ENCODE measurements around the gene TMEM88. TPM values are rescaled to one million over a fixed set of nuclear protein-coding genes. Genes with fewer than 3 reads are reported as not detected.
A peak's percentile ranks its signal among the peaks of the same experiment; 100 is the strongest.

TMEM88 gene
- total RNA-seq, 1 donor from 2014 or later, result 13.8 TPM

DNA sequence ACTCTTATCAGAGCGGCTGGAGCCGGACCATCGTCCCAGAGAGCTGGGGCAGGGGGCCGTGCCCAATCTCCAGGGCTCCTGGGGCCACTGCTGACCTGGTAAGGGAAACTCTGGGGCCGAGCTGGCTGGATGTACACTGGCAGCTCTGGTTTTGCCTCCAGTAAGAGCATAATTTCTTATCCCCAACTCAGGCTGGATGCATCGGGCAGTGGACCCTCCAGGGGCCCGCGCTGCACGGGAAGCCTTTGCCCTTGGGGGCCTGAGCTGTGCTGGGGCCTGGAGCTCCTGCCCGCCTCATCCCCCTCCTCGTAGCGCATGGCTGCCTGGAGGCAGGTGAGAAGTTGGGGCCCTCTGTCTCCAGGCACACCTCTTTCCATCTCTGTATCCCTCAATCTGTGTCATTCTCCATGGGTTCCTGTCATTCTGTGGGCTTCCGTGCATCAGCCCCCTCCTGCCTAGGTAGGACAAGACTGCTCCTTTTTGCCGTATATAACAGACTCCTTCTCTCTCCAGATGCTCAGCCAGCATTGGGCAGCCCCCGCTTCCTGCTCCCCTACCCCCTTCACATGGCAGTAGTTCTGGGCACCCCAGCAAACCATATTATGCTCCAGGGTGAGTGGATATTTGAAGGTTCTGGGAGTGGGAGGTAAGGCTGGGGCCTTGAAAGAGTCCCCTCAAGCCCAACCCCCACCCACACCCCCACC lies 9.4 kb upstream of the TMEM88 start:
- H3K4me1 Mint-ChIP-seq, result peaks cover 24% of the 10 kb centered on the region
- Histone ChIP-seq H3K4me1 (peaks cover 13% of the 10 kb centered on the region), H3F3A (ENCODE audit: low read depth) (peaks cover 49% of the 10 kb centered on the region), H3K4me2 (peak overlapping the region; percentile 99), H3K79me2 (ENCODE audit: low read depth) (peaks cover 46% of the 10 kb centered on the region), H3K36me3 (no peaks in the 10 kb centered on the region), H3K9me3 (ENCODE audit: low read depth) (no peaks in the 10 kb centered on the region), H2AFZ (replicated peaks) (no peak overlapping the region), H3K27me3 (no peaks in the 10 kb centered on the region), H4K20me1 (ENCODE audit: low read depth) (peaks cover 98% of the 10 kb centered on the region), H3K4me3 (peak overlapping the region; percentile 76), H3K27ac (no peak overlapping the region), H3K9ac (no peak overlapping the region)
- DNase-seq (ENCODE audit: low spot score), result no peak
- no peaks in the 10 kb centered on the region for H3K9me3 Mint-ChIP-seq
- no peak overlapping the region for H3K27ac Mint-ChIP-seq
- H3K36me3 Mint-ChIP-seq, result peaks cover 19% of the 10 kb centered on the region
- H3K4me3 Mint-ChIP-seq, result peak overlapping the region; percentile 95
- TF ChIP-seq EZH2 (IDR thresholded peaks at IDR 0.05) (no peak), EZH2phosphoT487 (IDR thresholded peaks at IDR 0.05) (no peak)
- TF ChIP-seq, protein P1, sequence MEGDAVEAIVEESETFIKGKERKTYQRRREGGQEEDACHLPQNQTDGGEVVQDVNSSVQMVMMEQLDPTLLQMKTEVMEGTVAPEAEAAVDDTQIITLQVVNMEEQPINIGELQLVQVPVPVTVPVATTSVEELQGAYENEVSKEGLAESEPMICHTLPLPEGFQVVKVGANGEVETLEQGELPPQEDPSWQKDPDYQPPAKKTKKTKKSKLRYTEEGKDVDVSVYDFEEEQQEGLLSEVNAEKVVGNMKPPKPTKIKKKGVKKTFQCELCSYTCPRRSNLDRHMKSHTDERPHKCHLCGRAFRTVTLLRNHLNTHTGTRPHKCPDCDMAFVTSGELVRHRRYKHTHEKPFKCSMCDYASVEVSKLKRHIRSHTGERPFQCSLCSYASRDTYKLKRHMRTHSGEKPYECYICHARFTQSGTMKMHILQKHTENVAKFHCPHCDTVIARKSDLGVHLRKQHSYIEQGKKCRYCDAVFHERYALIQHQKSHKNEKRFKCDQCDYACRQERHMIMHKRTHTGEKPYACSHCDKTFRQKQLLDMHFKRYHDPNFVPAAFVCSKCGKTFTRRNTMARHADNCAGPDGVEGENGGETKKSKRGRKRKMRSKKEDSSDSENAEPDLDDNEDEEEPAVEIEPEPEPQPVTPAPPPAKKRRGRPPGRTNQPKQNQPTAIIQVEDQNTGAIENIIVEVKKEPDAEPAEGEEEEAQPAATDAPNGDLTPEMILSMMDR (IDR thresholded peaks at IDR 0.05), result no peak
- peaks cover 6% of the 10 kb centered on the region for H3K27me3 Mint-ChIP-seq (ENCODE audit: insufficient read depth, low read depth)

DNA sequence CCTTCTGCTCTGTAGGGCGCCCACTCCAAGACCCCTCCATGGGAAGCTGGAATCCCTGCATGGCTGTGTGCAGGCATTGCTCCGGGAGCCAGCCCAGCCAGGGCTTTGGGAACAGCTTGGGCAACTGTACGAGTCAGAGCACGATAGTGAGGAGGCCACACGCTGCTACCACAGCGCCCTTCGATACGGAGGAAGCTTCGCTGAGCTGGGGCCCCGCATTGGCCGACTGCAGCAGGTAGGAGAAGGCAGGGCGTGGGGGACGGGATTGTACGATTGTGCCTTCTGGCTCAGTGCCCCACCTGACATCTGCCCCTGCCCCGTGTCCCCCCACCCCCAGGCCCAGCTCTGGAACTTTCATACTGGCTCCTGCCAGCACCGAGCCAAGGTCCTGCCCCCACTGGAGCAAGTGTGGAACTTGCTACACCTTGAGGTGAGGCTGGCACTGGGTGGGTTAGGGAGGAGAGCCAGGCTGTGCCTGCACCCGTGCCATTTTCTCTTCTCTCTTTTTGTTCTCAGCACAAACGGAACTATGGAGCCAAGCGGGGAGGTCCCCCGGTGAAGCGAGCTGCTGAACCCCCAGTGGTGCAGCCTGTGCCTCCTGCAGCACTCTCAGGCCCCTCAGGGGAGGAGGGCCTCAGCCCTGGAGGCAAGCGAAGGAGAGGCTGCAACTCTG lies 8.7 kb upstream of the TMEM88 start:
- Histone ChIP-seq H2AFZ (replicated peaks) (no peak overlapping the region), H3K9ac (no peak overlapping the region), H3K4me1 (peaks cover 6% of the 10 kb centered on the region), H3K79me2 (ENCODE audit: low read depth) (peaks cover 39% of the 10 kb centered on the region), H3K27ac (no peak overlapping the region), H3K4me3 (no peak overlapping the region), H3K27me3 (no peaks in the 10 kb centered on the region), H3K4me2 (no peak overlapping the region), H3K9me3 (ENCODE audit: low read depth) (no peaks in the 10 kb centered on the region), H4K20me1 (ENCODE audit: low read depth) (peaks cover 98% of the 10 kb centered on the region), H3K36me3 (no peaks in the 10 kb centered on the region), H3F3A (ENCODE audit: low read depth) (peaks cover 49% of the 10 kb centered on the region)
- Mint-ChIP-seq H3K36me3 (peaks cover 19% of the 10 kb centered on the region), H3K4me3 (peak overlapping the region; percentile 73), H3K9me3 (no peaks in the 10 kb centered on the region), H3K27me3 (ENCODE audit: insufficient read depth, low read depth) (peaks cover 9% of the 10 kb centered on the region), H3K27ac (no peak overlapping the region), H3K4me1 (peaks cover 20% of the 10 kb centered on the region)
- TF ChIP-seq, protein P1 (IDR thresholded peaks at IDR 0.05), result no peak
- TF ChIP-seq EZH2 (IDR thresholded peaks at IDR 0.05), result no peak
- no peak for TF ChIP-seq EZH2phosphoT487 (IDR thresholded peaks at IDR 0.05)
- no peak for DNase-seq (ENCODE audit: low spot score)

- no peak overlapping the region for H3K27ac ChIP-seq
- no peaks in the 10 kb centered on the region for H3K9me3 ChIP-seq (ENCODE audit: low read depth)
- TF ChIP-seq, protein P1 (IDR thresholded peaks at IDR 0.05), result no peak
- no peak for TF ChIP-seq EZH2phosphoT487 (IDR thresholded peaks at IDR 0.05)
- no peak for TF ChIP-seq EZH2 (IDR thresholded peaks at IDR 0.05)
- peaks cover 6% of the 10 kb centered on the region for H3K4me1 ChIP-seq
- no peak overlapping the region for H3K9ac ChIP-seq
- Mint-ChIP-seq H3K4me3 (no peak overlapping the region), H3K27me3 (ENCODE audit: insufficient read depth, low read depth) (peaks cover 12% of the 10 kb centered on the region), H3K9me3 (no peaks in the 10 kb centered on the region), H3K36me3 (peaks cover 19% of the 10 kb centered on the region), H3K4me1 (peaks cover 20% of the 10 kb centered on the region), H3K27ac (no peak overlapping the region)
- H2AFZ ChIP-seq (replicated peaks), result no peak overlapping the region
- no peak overlapping the region for H3K4me3 ChIP-seq
- no peaks in the 10 kb centered on the region for H3K36me3 ChIP-seq
- H3K79me2 ChIP-seq (ENCODE audit: low read depth), result peaks cover 35% of the 10 kb centered on the region
- H3F3A ChIP-seq (ENCODE audit: low read depth), result peaks cover 48% of the 10 kb centered on the region
- H4K20me1 ChIP-seq (ENCODE audit: low read depth), result peaks cover 97% of the 10 kb centered on the region
- DNase-seq (ENCODE audit: low spot score), result no peak
- no peak overlapping the region for H3K4me2 ChIP-seq
- H3K27me3 ChIP-seq, result peaks cover under 1% of the 10 kb centered on the region
Observed at GRCh38 chr17:7846765-7847661, 7.9 kb upstream of the TMEM88 start.

All from neural progenitor cell (in vitro differentiated cells).